ENCODE results near the gene SLFN13.
"Not testable (repeated sequence)": the region's sequence is repeated elsewhere in the genome, so short reads cannot be mapped to it uniquely, and the experiment has no call there.

SLFN13 gene

GRCh38 chr17:35433075-35433894 lies 15.3 kb downstream of the SLFN13 start:
- peak; percentile 29 for TF ChIP-seq CTCF (conservative IDR thresholded peaks at IDR 0.05; ENCODE audit: control insufficient read depth, insufficient read depth, low read depth, low read length)
- peak overlapping the region; percentile 70 for H3K4me3 ChIP-seq (ENCODE audit: control insufficient read depth, low read depth, low read length)
- peak; percentile 99 for DNase-seq (ENCODE audit: low read depth)

DNA sequence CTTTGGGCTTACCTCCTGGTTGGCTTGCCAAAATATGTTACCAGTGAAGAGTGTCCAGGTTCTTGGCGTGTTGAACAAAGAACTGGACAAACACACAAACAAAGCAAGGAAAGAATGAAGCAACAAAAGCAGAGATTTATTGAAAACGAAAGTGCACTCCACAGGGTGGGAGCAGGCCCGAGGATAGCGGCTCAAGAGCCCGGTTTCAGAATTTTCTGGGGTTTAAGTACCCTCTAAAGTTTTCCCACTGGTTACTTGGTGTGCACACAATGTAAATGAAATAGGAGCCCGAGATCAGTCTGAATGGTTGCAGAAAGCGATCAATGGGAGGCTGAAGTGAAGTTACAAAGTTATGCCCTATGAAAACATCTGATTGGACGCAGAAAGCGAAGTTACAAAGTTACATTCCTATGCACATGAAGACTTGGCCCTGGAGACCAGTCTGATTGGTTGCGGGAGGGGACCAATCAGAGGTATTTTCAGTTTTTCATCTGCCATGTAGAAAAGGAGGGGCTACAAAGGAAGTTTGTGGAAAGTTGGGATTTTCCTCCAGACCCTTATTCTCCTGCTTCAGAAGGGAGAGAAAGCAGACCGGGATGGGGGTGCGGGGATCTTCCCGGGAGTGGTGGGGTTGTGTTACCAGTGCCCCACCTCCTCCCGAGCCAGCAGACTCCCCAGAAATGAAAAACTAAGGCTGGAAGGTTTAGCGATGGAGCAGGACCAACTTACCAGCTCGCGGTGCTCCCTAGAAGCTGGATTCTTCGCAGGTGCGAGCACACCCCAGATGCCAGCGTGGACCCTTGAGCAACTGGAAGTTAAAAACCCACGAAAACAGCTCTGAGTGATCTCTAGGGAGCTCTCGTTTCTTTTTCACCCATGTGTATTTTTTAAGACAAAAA lies 16.1 kb downstream of the SLFN13 start, which contains the start of gene SLFN12:
SLFN12 (minus strand) TSS at position 325 of the 899 bp plus-strand sequence. CDS start 9,472 bp downstream, outside the sequence.
- peak; percentile 94 for DNase-seq (ENCODE audit: low read depth)
- H3K4me3 ChIP-seq (ENCODE audit: control insufficient read depth, low read depth, low read length): peak within 1 kb of the TSS; percentile 70
- no peak for TF ChIP-seq CTCF (conservative IDR thresholded peaks at IDR 0.05; ENCODE audit: control insufficient read depth, insufficient read depth, low read depth, low read length)

GRCh38 chr17:35429702-35430101 lies 18.9 kb downstream of the SLFN13 start:
- DNase-seq (ENCODE audit: low read depth): no peak
- H3K4me3 ChIP-seq (ENCODE audit: control insufficient read depth, low read depth, low read length): no peak overlapping the region
- no peak for TF ChIP-seq CTCF (conservative IDR thresholded peaks at IDR 0.05; ENCODE audit: control insufficient read depth, insufficient read depth, low read depth, low read length)

DNA sequence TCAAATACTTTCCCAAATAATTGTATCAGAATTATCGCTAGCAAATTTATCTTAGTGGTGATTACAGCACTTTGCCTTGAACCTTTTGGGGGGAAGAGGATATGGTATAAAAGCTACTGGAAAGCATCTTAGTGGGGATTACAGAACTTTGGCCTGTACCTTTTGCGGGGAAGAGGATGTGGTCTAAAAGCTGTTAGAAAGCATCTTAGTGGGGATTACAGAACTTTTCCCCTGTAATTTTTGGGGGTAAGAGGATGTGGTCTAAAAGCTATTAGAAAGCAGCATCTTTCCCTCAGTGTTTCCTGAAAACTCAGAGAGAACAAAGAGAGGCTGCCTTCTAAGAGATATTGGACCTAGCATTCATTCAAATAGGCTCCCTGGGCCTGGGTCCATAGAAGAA lies 20.3 kb downstream of the SLFN13 start:
- no peak overlapping the region for H3K4me3 ChIP-seq (ENCODE audit: control insufficient read depth, low read depth, low read length)
- no peak for TF ChIP-seq CTCF (conservative IDR thresholded peaks at IDR 0.05; ENCODE audit: control insufficient read depth, insufficient read depth, low read depth, low read length)
- DNase-seq (ENCODE audit: low read depth): no peak

DNA sequence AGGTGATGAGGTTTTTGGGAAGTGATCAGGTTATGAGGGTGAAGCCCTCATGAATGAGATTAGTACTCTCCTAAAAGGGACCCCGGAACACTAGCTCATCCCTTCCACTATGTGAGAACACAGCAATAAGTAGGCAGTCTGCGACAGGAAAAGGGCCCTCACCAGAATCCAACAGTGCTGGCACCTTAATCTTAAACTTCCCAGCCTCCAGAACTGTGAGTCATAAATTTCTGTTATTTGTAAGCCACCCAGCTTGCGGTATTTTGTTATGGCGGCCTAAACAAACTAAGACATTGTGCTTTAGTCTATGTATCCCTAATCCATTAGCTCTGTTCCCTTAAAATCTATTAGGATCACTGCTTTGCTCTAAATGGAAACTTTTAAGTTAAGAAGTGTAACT lies 24.8 kb downstream of the SLFN13 start:
- H3K4me3 ChIP-seq (ENCODE audit: control insufficient read depth, low read depth, low read length): no peak overlapping the region
- DNase-seq (ENCODE audit: low read depth): peak; percentile 17
- no peak for TF ChIP-seq CTCF (conservative IDR thresholded peaks at IDR 0.05; ENCODE audit: control insufficient read depth, insufficient read depth, low read depth, low read length)

DNA sequence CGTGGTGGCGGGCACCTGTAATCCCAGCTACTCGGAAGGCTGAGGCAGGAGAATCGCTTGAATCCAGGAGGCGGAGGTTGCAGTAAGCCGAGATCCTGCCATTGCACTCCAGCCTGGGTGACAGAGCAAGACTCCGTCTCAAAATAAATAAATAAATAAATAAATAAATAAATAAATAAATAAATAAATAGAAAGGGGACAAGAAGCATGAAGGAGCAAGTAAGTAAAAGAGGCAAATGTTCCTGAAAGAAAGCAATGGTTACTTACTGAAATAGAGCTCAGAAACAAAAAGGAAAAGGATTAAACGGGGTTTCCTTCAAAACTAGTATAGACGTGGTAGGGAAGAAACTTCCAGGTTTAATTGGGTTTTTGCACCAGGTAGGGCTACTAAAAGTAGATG lies 27.5 kb downstream of the SLFN13 start:
- H3K4me3 ChIP-seq (ENCODE audit: control insufficient read depth, low read depth, low read length); DNase-seq (ENCODE audit: low read depth): not testable (repeated sequence)

GRCh38 chr17:35416659-35417058 lies 31.9 kb downstream of the SLFN13 start:
- H3K4me3 ChIP-seq (ENCODE audit: control insufficient read depth, low read depth, low read length): no peak overlapping the region
- no peak for DNase-seq (ENCODE audit: low read depth)
- TF ChIP-seq CTCF (conservative IDR thresholded peaks at IDR 0.05; ENCODE audit: control insufficient read depth, insufficient read depth, low read depth, low read length): no peak

DNA sequence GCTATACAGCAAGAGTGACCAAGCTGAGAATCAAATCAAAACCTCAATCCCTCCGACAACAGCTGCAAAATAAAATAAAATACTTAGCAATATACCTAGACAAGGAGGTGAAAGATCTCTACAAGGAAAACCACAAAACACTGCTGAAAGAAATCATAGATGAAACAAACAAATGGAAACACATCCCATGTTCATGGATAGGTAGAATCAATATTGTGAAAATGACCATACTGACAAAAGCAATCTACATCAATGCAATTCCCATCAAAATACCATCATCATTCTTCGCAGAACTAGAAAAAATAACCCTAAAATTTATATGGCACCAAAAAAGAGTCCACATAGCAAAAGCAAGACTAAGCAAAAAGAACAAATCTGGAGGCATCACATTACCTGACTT lies 33.9 kb downstream of the SLFN13 start:
- DNase-seq (ENCODE audit: low read depth); H3K4me3 ChIP-seq (ENCODE audit: control insufficient read depth, low read depth, low read length): not testable (repeated sequence)

Data from fibroblast of mammary gland (primary cell).